ENCODE measurements around the gene FAM117A.

Gene FAM117A

GRCh38 chr17:49763735-49764558 is at the start of gene FAM117A:
FAM117A (minus strand) TSS chr17:49764131; CDS start chr17:49764087, 44 bp downstream.
- FAIRE-seq (peak; percentile 99), DNase-seq (ENCODE audit: insufficient read length, low spot score) (peak; percentile 100)

DNA sequence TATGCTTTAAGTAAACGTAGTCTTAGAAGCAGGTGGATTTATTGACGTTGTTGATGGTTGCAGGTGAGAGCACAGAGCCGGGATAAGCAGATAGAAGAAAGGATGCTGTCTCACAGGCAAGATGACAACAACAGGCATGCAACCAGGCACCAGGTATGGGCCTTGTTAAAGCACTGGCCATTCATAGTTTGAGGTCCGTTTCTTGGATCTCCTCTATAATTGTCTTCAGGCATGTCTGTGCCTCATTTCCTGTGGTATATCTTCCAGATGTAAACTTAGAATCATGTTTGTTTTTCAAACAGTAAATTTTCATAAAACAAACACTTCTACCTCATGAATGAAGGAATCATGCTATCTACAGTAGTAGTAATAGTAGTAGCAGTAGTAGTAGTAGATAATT is 45.1 kb upstream of the FAM117A start:
- FAIRE-seq (no peak), DNase-seq (ENCODE audit: insufficient read length, low spot score) (no peak)

GRCh38 chr17:49798738-49799137 is 34.8 kb upstream of the FAM117A start:
- DNase-seq (ENCODE audit: insufficient read length, low spot score): no peak
- FAIRE-seq: no peak

DNA sequence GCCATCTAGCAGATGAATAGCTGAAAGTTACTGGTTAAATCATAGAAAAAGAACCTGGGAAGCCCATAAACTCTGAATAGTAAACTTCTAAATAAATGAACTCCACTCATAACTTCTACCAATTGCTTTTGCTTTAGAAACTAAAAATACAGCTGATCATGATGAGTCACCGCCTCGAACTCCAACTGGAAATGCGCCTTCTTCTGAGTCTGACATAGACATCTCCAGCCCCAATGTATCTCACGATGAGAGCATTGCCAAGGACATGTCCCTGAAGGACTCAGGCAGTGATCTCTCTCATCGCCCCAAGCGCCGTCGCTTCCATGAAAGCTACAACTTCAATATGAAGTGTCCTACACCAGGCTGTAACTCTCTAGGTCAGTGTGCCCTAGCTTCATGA is 34.3 kb upstream of the FAM117A start:
- no peak for FAIRE-seq
- DNase-seq (ENCODE audit: insufficient read length, low spot score): no peak

DNA sequence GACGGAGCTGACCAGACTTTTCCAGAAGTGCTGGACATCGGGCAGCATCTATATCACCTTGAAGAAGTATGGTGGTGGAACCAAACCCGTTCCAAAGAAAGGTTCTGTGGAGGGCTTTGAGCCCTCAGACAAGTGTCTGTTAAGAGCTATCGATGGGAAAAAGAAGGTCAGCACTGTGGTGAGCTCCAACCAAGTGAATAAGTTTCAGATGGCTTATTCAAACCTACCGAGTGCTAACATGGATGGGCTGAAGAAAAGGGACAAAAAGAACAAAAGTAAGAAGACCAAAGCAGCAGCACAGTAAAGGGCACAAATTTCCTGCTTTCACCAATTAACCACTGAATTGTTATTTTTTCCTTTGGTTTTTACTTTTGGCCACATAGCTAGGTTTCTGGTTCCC is 31.4 kb upstream of the FAM117A start:
- DNase-seq (ENCODE audit: insufficient read length, low spot score): no peak
- peak; percentile 23 for FAIRE-seq

GRCh38 chr17:49793309-49793708 is 29.4 kb upstream of the FAM117A start:
- FAIRE-seq (no peak), DNase-seq (ENCODE audit: insufficient read length, low spot score) (no peak)

GRCh38 chr17:49789243-49789578 is 25.3 kb upstream of the FAM117A start:
- DNase-seq (ENCODE audit: insufficient read length, low spot score) (no peak), FAIRE-seq (no peak)

GRCh38 chr17:49788478-49789242 is 24.7 kb upstream of the FAM117A start, which contains the start of gene KAT7:
KAT7 (plus strand) TSS chr17:49788681; CDS start chr17:49788835, 154 bp downstream.
- DNase-seq (ENCODE audit: insufficient read length, low spot score): peak; percentile 99
- peak; percentile 99 for FAIRE-seq

- DNase-seq (ENCODE audit: insufficient read length, low spot score) (no peak), FAIRE-seq (no peak)
Measured at GRCh38 chr17:49787884-49788477, 24.1 kb upstream of the FAM117A start.

GRCh38 chr17:49784636-49785035 is 20.7 kb upstream of the FAM117A start:
- FAIRE-seq: no peak
- no peak for DNase-seq (ENCODE audit: insufficient read length, low spot score)

DNA sequence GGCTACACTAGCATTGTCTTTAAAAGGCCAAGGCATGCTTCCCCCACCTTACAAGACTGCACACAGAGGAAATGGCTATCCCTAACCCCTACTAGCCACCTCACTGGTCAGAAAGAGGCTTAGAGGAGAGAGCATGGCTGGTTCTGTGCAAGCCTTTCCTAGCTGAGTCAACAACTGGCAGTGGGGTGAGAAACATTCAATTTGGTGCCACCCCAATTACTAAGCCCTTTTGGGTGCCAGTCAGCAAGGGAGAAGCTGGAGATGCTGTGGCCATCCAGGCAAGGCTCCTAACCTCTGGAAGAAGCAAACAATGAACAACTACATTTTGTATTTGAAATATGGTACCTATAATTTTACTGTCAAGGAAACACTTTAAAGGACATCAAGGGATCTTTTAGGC is 19.9 kb upstream of the FAM117A start:
- no peak for FAIRE-seq

DNA sequence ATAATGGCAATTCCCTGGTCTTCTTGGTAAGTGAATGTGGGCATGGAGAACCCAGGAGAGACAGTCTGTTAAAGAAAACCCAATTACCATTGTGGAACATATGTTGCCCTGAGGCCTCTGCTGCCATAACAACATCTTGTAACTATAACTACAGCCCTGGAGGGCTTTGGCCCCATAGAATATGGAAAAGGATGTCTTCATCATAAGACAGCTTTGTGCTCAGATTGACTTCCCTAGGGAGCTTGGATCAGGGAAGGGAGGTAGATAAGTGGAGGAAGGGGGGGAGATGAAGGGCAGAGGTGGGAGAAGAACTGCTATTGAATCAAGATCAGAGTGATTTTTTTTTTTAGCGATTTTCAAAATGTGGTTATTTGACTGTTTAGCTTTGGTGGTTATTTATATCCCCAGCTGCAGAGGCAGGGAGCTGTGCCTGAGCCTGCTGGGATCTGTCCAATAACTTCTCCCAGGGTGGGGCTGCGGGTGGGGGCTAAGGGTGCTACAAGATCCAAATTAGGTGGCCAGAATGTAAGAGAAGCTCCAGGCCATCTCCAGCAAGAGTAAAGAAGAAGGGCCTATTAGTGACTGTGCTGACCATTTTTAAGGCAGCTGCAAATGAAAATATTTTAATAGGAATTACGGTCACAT is 19.3 kb upstream of the FAM117A start:
- no peak for FAIRE-seq

More for the DNA sequence above, 19.9 kb upstream of the FAM117A start:
- no peak for DNase-seq (ENCODE audit: insufficient read length, low spot score)

DNA sequence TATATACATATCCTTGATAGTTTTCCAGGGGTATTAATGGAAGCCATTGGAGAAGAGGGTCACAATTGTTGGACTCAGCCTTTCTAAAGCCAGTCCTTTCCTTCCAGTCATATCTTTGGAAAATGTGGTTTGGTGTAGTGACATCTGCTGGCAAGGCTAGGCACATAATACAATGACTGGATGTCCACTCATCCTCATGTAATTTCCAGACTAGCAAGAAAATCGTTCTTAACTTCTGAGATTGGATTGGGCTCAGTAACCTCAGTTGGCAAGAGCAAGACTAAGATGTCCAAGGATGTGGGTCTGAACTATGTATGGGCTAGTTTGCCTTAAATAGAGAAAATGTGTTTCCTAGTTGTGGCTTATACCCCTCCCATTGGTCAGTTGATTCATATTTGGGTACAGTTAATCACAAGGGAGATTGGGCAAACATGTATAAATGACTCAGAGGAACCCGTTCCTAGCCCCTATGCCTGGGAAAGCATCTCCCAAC is 15.9 kb upstream of the FAM117A start:
- peak; percentile 96 for FAIRE-seq

More for the DNA sequence above, 19.3 kb upstream of the FAM117A start:
- DNase-seq (ENCODE audit: insufficient read length, low spot score): no peak

GRCh38 chr17:49779156-49779738 is 15.3 kb upstream of the FAM117A start:
- no peak for DNase-seq (ENCODE audit: insufficient read length, low spot score)
- no peak for FAIRE-seq

More for the DNA sequence above, 15.9 kb upstream of the FAM117A start:
- peak; percentile 70 for DNase-seq (ENCODE audit: insufficient read length, low spot score)

DNA sequence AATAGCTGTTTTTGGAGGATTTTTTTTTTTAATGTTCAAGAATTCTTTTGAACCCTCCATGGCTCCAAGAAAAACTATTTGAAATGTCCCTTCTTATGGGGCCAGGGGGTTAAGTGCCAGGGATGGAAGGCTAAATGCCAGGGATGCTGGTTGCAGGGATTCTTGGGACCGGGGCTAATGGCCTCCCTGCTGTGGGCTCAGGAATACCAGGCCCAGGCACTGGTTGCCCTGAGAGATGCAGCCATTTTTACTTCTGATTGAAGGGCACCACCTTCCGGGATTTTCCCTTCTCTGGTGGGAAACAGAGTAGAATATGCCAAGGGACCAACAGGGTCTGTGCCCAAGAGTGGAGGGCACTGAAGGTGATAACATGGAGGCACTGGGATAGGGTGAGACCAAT is 13.6 kb upstream of the FAM117A start:
- FAIRE-seq (no peak), DNase-seq (ENCODE audit: insufficient read length, low spot score) (no peak)

GRCh38 chr17:49776551-49777300 is 12.8 kb upstream of the FAM117A start:
- DNase-seq (ENCODE audit: insufficient read length, low spot score) (no peak), FAIRE-seq (no peak)

DNA sequence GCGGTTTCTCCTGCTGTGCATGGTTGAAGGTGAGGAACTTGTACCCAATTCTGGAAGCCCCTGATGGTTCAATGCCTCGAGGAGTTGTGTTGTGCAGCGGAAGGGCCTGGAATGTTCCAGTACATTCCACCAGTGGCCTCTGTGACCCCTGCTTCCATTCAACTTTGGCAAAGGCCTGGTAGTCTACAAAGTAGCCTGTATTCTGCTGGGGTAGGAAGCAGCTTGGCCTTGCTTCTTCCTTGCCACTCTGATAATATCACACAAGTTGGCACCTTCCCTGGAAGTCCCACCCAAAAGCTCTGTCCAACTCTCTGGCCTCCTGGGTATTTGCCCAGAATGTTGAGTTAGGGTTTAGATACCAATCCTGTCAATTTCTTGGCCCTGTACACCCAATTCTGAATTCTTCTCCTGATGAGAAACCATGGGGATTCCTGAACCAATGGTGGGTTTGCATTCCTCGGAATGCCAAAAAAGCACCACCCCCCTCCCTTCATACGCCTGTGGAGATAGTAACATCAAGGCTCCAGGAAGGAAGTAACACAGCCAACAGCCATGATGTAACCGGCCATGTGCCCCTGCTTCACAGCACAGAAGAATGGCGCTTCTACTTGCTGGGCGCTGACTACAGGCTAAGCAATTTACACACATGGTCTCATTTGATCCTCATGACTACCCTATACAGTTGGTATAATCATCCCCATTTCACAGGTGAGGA is 11.8 kb upstream of the FAM117A start:
- DNase-seq (ENCODE audit: insufficient read length, low spot score): no peak
- no peak for FAIRE-seq

DNA sequence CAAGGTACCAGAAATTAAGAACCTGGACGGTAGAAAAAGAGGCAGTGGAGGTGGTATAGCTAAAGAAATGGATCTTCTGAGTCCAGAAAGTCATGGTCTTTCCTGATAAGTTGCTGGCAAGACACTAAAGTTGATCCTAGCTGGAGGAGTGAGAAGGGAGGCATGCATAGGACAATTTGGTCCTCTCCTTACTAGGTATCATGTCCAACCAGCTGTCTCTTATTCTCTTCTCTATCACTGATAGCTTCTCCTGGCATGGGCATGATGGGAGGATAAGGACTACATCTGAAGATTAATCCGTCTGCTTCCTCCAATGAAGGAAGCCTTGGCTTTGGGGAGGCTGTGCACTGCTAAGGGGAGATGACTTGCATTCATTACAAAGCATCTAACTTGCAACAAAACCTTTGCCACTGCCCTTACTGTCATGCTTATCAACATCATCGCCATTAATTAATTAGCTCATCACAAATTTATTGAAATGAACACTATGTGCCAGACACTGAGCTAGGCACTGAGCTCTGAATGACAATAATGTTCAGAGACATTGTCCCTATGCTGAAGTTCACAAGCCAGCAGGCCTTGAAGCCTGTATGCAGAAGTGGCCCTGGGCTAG is 3.1 kb upstream of the FAM117A start:
- FAIRE-seq: no peak
- no peak for DNase-seq (ENCODE audit: insufficient read length, low spot score)
